Esophagus (tissue), 2 donors: ENCODE measurements around the gene CTDSP2. TPM values are rescaled to one million over a fixed set of nuclear protein-coding genes. Genes with fewer than 3 reads are reported as not detected.

Experiments
- H3K27ac ChIP-seq, 2 donors: one replicate each; pipeline ENCODE4 v1.5.1; 2013; ENCODE audit warnings: low read depth in 2 of 2, mild to moderate bottlenecking in 2 of 2, inconsistent platforms in 1 of 2, low read length in 1 of 2, moderate library complexity in 1 of 2
- H3K27me3 ChIP-seq, 2 donors: one replicate each; pipeline ENCODE4 v1.6.1; 2013; ENCODE audit warnings: low read length in 2 of 2, control low read depth in 1 of 2, mild to moderate bottlenecking in 1 of 2; ENCODE audit not compliant: insufficient read depth in 2 of 2, control insufficient read depth in 1 of 2
- H3K36me3 ChIP-seq, 2 donors: one replicate each; pipeline ENCODE4 v1.6.1; 2013; ENCODE audit warnings: low read length in 1 of 2; ENCODE audit not compliant: control insufficient read depth in 2 of 2, insufficient read depth in 2 of 2
- H3K4me1 ChIP-seq, 2 donors: one replicate each; pipeline ENCODE4 v1.6.1; 2013; ENCODE audit warnings: low read length in 1 of 2; ENCODE audit not compliant: control insufficient read depth in 2 of 2, insufficient read depth in 2 of 2
- H3K4me3 ChIP-seq, 2 donors: one replicate each; pipeline ENCODE4 v1.5.1; 2013; ENCODE audit warnings: low read length in 2 of 2, mild to moderate bottlenecking in 2 of 2, low read depth in 1 of 2, moderate library complexity in 1 of 2
- H3K9me3 ChIP-seq, 2 donors: one replicate each; pipeline ENCODE4 v1.6.1; 2013; ENCODE audit warnings: mild to moderate bottlenecking in 2 of 2, low read depth in 1 of 2, low read length in 1 of 2, moderate library complexity in 1 of 2; ENCODE audit not compliant: control insufficient read depth in 2 of 2, insufficient read depth in 1 of 2
- WGBS, 2 donors: extraction: QIAGEN DNeasy Blood & Tissue Kit; methylation state at CpG; one replicate each; pipeline ENCODE4 v1.1.7; 2013; 5-methylcytosine and 5-hydroxymethylcytosine counted together
- polyA plus RNA-seq, 2 donors: library from polyadenylated mRNA; stranded (reverse); fragments of 200-250 nt; gene quantifications; one replicate each; pipeline ENCODE4 v1.2.3, GENCODE V29; 2013
- donor health status: healthy with polysubstance abuse.
- donor health status: Bipolar disorder and iron deficiency.

The CTDSP2 gene
- polyA plus RNA-seq: 10 to 100 TPM; 22.4 to 34.7 TPM

DNA sequence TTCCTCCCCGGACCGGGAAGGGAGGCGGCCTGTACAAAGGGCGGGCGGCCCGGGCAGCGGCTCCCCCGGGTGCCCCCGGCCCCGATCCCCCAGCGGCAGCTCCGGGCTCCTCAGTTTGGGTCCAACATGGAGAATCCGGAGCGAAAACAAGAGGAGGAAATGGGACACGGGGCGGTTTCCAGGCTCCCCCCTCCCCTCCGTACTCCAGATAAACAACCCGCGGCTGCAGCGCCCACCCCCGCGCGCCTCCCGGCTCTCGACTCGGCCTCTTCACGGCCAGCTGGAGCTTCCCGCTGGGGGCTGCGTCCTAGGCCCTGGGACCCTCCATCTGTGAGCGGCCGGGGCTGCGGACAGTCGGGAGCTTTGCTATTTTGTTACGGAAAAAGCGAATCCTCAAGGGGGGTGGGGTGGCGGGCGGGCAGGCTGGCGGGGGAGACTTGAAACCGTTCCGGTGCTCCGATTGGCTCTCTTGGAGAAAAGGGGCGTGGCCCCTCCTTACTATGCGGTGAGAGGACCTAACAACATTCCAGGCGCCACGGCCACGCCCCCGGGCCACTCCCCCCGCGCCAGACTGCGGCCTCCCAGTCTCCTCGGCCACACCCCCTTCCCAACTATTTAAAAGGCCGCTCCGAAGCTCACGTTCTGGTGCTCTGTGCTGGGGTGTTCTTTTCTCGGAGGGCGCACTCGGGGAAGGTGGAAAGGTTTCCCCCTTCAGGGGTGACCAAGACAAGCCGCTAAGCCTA lies at the start of gene CTDSP2:
Gene CTDSP2 (minus strand): TSS at position 153 of the 743 bp plus-strand sequence. CDS start 294 bp downstream, outside the sequence.
- Histone ChIP-seq H3K4me1 (peaks cover 6 to 8% of the 10 kb centered on the region in 2 donors), H3K9me3 (no peaks in the 10 kb centered on the region), H3K36me3 (no peaks in the 10 kb centered on the region), H3K27me3 (no peaks in the 10 kb centered on the region), H3K27ac (peak within 1 kb of the TSS; percentile 97 to 99), H3K4me3 (peak within 1 kb of the TSS; percentile 96 to 98)
- WGBS, 2 donors: 0% methylated on average over 45 to 58 of the region's 58 CpGs

GRCh38 chr12:57896115-57896433 lies 49.5 kb upstream of the CTDSP2 start:
- WGBS, 2 donors: 16% methylated on average over 6 of the region's 6 CpGs
- Histone ChIP-seq H3K4me1 (peaks cover 10 to 19% of the 10 kb centered on the region in 2 donors), H3K27me3 (no peaks in the 10 kb centered on the region), H3K27ac (peak overlapping the region; percentile 88 to 93), H3K36me3 (no peaks in the 10 kb centered on the region), H3K9me3 (no peaks in the 10 kb centered on the region), H3K4me3 (peak overlapping the region; percentile 56 to 57)

GRCh38 chr12:57895389-57896114 lies 49.0 kb upstream of the CTDSP2 start:
- H3K4me3 ChIP-seq: no peak overlapping the region
- 60 to 65% methylated on average over 5 of the region's 5 CpGs for WGBS, 2 donors

GRCh38 chr12:57894399-57895292 lies 48.1 kb upstream of the CTDSP2 start:
- H3K36me3 ChIP-seq: no peaks in the 10 kb centered on the region
- H3K4me1 ChIP-seq: peaks cover 10 to 26% of the 10 kb centered on the region in 2 donors
- no peak overlapping the region for H3K4me3 ChIP-seq
- no peaks in the 10 kb centered on the region for H3K9me3 ChIP-seq
- no peaks in the 10 kb centered on the region for H3K27me3 ChIP-seq
- WGBS, 2 donors: 66 to 70% methylated on average over 6 of the region's 6 CpGs
- H3K27ac ChIP-seq: peak overlapping the region; percentile 75 to 85

More at GRCh38 chr12:57895389-57896114, 49.0 kb upstream of the CTDSP2 start:
- H3K27me3 ChIP-seq: no peaks in the 10 kb centered on the region
- H3K9me3 ChIP-seq: no peaks in the 10 kb centered on the region
- H3K27ac ChIP-seq: peak overlapping the region; percentile 88 to 93
- H3K4me1 ChIP-seq: peaks cover 10 to 19% of the 10 kb centered on the region in 2 donors
- no peaks in the 10 kb centered on the region for H3K36me3 ChIP-seq

GRCh38 chr12:57893431-57894353 lies 47.2 kb upstream of the CTDSP2 start:
- 26 to 28% methylated on average over 13 of the region's 13 CpGs for WGBS, 2 donors
- Histone ChIP-seq H3K27ac (peak overlapping the region; percentile 75 to 85), H3K4me1 (peaks cover 11 to 29% of the 10 kb centered on the region in 2 donors), H3K27me3 (no peaks in the 10 kb centered on the region), H3K36me3 (no peaks in the 10 kb centered on the region), H3K4me3 (no peak overlapping the region), H3K9me3 (no peaks in the 10 kb centered on the region)

GRCh38 chr12:57892232-57892972 lies 45.9 kb upstream of the CTDSP2 start:
- Histone ChIP-seq H3K4me1 (peaks cover 7 to 28% of the 10 kb centered on the region in 2 donors), H3K4me3 (no peak overlapping the region), H3K27me3 (no peaks in the 10 kb centered on the region), H3K36me3 (no peaks in the 10 kb centered on the region), H3K9me3 (no peaks in the 10 kb centered on the region), H3K27ac (peak overlapping the region in 1 of 2 donors; percentile 58)
- WGBS, 2 donors: 68 to 87% methylated on average over 9 of the region's 9 CpGs

- Histone ChIP-seq H3K36me3 (no peaks in the 10 kb centered on the region), H3K27ac (peak overlapping the region in 1 of 2 donors; percentile 58), H3K4me1 (peaks cover 6 to 26% of the 10 kb centered on the region in 2 donors), H3K4me3 (no peak overlapping the region), H3K9me3 (no peaks in the 10 kb centered on the region), H3K27me3 (no peaks in the 10 kb centered on the region)
- 89 to 90% methylated on average over 6 of the region's 6 CpGs for WGBS, 2 donors
These were observed 45.2 kb upstream of the CTDSP2 start for GRCh38 chr12:57891542-57892228.
